GF-D8 (cell line): ENCODE data around the gene HLCS.
"Not testable (repeated sequence)": the region's sequence is repeated elsewhere in the genome, so short reads cannot be mapped to it uniquely, and the experiment has no call there.

Experiments
- DNase-seq: peaks from one replicate; lab custom pipeline; 2025; lab: John Stamatoyannopoulos, UW

HLCS gene

DNA sequence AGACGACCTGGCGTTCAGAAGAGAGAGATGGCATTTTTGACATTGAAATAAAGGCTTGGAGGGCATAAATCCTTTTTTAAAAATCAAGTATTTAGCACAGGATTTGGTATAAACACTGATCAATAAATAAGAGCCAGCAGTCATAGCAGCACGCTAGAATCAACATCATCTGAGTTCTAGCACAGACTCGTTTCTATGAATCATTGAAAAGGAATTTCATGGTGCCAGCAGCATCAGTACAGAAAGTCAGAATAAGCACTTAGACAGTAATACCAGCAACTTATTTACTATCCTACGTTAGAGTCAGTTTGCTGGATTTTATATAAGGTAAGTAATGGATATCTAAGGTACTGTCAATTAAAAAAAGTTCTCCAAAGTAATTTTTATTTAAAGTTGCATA is 119.3 kb downstream of the HLCS start:
- DNase-seq, result no peak

DNA sequence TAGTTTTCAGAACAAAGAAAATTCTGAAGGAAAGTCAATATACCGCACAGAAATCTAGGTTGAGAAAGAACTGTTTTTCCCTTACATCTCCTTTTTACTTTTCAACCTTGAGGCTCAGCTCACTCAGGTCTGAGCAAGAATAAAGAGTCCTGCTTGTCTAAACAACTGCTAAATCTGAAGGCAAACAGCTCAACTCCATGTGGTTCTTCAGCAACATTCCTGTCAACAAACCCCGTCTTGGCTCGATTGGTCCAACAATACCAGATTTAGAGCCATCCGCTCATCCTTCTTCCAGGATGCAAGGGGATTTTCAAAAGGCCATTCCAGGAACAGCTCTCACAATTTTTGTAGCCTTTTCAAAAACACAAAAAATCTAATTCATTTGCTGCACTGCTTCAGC is 119.8 kb downstream of the HLCS start:
- no peak for DNase-seq

DNA sequence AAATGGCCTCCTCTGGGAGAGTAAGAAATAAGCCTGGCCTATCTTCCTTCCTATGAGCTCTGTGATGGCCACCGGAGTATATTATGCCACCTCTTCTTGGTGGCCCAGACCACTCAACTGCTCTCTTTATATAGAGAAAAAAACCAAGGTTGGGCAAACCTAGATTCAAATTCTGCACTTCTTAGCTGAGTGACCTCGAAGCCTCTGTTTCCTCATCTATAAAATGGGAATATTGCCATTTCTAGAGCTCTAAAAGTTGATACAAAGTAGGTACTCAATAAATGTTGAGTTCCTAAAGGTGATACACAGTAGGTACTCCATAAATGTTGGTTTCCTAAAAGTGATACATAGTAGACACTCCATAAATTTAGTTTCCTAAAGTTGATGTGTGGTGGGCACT is 120.7 kb downstream of the HLCS start:
- no peak for DNase-seq

DNA sequence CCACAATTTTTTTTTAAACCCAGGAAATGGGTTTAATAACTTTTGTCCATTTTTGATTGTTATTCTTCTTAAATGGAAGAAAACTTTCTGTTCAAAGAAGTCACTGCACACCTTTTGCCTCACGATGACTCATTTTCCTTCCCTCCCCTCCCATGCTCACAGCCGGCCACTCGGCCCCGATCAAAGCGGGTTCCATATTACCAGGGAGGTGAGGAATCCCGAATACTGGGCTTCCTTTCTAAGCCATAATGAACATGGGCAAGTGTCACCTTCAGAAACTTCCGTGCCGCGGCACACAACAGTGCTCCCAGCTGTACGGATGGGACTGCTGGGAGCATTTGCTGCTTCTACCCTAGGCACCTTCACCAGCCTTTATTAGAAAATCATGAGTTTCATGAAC is 121.4 kb downstream of the HLCS start:
- DNase-seq, result no peak

DNA sequence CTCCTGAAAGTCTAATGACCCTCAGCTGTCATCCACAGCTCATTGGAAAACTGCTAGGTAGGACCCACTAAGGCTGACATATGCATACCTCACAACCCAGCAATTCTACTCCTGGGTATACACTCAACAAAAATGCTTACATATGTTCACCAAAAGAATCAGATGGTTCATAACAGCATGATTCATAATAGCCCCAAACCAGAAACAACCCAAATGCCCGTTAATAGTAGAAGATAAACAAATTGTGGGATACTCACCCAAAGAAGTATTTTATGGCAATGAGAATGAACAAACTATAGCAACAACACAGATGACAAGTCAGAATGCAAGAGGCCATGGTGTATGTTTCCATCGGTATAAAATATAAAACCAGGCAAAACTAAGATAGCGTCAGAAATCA is 124.6 kb downstream of the HLCS start:
- no peak for DNase-seq

DNA sequence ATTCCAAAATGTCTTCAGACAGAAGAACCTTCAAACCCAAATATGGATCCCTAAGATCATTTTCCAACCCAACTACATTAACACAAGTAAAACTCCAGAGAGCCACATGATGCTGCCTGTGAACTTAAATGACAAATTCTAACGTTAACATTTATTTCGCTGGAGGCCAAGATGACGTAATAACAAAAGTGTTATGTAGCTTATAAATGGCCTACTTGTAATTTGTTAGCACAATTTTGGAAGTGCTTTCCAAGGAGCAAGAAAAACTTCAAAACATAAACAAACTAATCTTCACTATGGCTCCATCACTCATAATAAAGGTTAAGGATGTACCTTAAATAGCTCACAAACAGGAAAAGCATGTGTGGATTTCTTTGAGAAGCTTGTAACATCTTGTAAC is 126.7 kb downstream of the HLCS start:
- DNase-seq, result no peak

DNA sequence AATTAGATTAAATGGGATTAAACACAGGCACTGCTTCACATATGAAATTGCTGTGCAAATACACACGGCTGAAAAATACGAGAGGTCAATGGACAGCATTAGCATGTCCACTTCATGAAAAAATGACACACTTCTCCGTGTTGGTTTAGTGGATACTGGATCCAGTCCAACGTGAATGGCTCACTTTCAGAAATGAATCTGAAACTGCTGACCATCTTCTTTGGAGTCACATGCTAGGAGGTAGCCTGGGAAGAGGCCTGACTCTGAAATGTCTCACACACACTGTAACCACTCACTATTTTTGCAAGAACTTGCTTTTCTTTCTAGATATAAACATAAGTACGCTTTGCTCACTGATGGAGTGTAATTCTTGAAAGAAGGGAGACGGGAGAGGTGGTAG is 127.3 kb downstream of the HLCS start:
- DNase-seq, result no peak

DNA sequence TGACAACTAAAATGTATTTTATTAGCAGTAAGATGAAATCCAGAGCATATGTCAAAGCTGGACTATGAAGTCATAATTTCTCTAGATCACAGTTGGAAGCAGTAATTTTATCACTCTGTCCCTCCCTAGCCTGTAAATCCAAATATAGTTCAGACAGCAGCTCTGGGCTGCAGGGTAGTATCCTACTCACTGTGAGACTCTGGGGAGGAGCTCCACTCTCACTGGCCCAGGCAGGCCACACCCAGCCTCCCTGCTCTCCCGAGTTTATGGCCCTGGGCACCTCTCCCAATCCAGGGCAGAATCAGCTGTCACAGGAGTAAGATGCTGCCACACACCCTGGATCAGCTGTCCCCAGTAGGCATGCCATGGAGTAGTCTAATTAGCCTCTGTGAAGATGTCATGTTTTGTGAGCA is 131.1 kb downstream of the HLCS start:
- no peak for DNase-seq

DNA sequence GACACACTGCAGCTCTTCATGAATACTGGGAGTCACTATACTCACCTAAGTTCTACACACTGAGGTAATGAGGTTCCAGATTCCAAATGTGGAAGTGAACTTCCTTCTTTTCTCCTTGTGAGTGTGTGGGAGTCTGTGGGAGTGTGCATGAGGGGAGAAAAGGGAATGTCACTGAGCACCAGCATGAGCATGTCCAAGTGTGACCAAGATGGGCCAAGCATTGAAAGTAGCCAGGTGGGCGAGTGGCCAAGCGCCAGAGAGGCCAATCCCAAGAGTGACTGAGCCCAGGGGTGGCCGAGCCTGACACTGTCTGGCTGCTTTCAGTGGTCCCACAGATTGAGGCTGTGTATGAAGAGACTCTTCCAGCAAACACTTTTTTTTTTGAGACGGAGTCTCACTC is 132.3 kb downstream of the HLCS start:
- DNase-seq, result no peak

DNA sequence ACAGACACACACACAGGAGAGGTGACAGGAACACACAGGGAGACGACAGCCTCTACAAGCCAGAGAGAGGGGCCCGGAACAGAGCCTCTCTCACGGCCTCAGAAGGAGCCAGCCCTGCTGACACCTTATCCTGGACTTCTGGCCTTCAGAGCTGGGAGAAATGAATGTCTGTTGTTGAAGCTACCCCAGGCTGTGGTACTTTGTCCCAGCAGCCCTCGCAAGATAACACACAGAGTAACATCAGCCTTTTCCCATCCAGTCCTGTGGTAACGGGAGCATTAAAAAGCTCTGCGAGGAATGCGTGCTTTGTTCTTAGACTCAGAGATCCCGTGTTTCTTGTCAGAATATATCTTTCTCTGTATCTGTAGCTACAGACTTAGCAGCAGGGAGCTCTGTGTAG is 136.4 kb downstream of the HLCS start:
- no peak for DNase-seq

DNA sequence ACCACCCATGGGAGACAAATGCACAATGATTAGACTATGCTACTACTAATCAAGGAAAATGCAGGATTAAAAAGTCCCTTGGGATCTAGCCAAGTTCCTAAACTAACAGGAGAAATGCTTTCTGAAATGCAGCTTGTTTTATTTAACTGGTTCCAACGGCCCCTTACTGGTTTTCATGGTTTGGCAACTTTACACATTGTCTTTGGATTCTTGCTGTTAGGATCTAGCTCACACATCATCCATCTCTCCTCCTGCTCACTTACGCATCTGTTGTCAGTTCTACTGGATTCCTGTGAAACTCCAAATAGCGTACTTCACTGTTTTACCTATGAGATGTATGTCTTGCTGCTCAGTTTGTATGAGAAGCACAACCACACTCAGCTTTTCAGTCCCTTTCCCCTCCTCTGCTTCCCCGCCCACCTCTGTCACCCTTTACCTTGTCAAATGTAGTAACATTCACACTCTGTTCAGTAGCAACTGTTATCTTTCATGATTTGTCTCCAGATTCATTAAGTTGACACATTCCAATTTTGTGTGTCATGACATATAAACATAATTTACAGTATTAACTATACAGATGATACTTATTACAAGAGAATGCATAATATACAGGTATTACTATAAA is 137.5 kb downstream of the HLCS start:
- no peak for DNase-seq

DNA sequence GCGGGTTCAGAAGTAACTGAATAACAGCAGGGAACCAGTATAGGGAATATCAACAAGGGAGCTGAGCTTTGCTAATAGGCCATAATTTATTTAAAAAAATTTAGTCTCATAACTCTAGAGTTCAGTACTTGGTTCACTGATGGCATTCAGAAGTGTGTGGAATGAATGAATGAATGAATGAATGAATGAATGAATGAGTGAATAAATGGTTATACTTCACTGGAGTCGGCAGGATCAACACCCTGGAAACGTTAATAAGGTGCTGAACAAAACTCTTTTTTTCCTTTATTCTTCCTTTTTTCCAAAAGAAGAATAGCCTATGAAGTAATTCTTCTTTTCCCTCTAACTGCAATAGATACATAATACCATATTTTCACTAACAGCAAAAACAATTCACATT is 138.3 kb downstream of the HLCS start:
- no peak for DNase-seq

DNA sequence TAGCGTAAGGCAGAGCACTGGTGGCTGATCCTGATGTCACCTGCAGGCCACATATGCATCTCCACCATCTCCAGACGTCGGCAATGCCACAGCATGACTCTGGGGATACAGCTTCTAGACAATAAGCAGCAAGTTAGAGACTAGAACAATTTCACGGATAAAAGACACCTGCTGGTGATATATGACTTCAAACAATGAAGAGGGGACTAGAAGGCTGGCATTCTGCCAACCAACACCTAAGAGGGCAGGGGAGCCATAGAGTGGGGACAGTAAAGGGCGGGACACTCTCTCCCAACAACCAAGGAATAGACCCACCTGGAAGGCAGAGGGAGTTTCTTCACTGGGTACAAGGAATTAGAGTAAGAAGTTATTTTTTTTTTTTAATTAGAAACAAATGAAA is 140.8 kb downstream of the HLCS start:
- DNase-seq, result no peak

DNA sequence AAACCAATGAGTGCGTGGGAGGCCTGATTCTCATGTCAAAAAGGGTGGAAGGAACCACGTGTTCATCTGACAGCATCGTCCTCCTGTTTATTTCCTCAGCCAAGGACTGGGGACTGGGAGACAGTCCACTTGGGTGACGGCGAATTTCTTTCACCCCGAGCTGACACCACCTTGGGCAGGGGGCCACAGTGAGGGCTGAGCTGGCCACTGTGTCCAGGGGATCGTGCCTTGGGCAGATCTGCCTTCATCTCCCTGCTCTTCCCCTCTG is 145.5 kb downstream of the HLCS start:
- no peak for DNase-seq

DNA sequence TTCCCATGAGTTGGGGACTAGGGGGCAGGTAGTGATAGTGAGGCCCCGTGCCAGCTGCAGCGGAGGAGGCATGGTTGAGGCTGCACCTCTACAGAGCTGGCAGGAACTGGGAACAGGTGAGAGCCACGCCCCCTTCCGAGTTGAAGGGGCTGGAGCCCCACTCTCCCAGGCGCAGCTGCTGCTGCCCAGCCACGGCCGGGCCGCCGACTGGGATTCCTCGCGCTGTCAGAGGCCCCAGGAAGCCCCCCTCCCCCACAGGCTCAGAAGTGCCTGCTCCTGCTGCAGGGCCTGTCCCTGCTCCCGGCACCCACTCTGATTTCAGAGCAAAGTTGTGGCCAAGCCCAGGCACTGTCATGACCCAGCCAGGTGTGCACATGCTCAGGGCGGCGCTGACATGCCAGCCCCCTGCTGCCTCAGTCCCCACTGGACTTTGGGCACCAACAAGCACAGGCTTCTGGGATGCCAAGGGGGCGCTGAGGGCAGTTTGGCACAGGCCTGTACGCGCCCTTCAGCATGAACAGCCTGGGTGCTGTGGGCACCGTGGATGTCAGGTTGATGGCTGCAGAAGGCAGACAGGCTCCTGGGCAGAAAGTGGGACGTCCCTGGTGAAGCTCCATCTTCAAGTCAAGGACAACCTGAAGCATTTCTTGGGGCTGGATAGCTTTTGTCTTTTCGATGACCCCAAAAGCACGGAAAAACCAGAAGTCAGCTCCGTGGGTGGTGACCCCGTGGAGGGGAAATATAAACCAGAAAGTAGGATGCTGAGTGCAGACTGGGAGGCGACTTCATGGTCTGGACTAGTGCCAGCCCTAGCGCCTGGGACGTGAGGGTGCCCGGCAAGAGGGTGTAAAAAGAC is 146.1 kb downstream of the HLCS start:
- DNase-seq, result no peak

DNA sequence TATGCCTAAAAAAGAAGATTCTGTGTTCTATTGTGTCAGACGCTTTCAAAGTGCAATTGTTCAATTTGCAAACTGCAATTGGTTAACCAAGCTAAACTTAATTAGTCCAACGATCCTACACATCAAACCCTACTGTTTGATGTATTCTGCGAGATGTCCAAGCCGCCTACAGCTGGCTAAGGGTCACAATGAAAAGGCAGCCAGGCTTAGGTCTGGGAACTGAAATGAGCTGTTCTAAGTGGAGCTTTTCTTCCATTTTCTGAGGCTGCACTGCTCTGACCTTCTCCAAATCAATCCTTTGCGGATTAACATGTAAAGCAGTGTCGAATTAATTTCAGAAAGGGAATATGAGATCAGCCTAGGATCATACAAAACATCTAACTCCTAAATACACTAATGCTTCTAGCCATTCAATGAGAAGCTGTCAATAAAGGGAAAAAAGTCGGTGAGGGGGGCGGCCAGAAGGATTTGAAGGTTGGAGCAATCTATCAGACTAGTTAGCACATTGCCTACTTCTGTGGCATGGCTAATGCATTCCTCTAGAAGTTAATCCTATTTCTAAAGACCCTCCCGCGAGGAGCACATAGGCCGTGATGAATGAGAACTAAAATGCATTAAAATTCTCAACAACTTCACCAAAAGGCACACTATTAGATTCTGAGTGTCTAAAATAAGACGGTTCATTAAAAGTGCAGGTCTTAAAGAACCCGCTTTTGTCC is 148.6 kb downstream of the HLCS start:
- no peak for DNase-seq

DNA sequence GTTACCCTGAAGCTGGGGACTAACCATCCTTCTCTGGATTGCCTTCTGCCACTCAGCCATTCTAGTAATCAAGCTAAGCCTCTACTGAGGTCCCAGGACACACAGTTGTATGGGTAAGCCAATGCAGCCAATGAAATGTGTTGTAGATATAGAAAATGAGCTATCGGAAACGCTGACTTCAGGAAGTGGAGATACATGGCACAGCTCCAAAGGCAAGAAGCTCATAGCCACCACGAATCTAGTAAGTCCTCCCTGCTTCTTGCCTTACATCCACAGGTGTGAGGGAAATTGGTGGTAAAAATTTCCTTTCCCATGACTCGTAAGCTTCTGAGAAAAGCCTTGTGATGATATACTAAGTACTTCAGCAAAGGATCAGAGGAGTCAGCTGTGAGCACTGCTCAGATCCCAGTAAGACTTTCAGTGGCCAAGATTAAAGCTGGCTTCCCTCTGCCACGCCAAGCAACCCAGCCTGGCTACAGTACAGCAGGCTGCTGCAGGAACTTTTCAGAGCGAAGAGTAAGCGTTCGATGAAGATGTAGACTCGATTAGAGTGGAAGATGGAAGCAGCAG is 149.8 kb downstream of the HLCS start:
- DNase-seq, result no peak

DNA sequence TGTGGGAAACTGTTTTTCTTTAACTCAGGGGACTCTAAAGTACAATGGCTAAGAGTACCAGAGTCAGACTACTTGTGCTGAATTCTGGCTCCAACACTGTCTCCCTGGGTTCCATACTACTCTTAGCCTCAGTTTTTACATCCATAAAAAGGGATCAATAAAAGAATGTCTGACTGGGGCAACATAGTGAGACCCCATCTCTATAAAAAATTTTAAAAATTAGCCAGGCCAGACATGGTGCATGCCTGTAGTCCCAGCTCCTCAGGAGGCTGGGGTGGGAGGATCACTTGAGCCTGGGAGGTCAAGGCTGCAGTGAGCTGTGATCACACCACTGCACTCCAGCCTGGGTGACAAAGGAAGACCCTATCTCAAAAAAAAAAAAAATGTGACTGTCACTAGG is 150.4 kb downstream of the HLCS start:
- DNase-seq, result not testable (repeated sequence)

DNA sequence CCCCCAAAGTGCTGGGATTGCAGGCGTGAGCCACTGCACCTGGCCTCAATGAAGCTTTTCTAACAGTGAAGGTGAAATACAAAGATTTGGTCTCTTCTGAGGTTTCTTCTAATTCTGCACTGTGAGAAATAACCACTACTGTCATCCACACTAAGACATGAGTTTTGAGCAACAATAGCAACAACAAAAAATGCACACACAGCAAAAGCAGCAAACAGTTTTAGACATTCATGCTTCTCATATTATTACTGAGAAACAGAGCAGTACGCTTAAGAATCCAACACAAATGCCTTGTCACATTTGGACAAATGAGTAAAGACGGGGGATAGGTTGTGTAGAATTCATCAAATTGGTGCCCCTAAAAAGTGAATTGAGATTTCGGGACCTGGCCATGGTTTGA is 151.2 kb downstream of the HLCS start:
- DNase-seq, result no peak

DNA sequence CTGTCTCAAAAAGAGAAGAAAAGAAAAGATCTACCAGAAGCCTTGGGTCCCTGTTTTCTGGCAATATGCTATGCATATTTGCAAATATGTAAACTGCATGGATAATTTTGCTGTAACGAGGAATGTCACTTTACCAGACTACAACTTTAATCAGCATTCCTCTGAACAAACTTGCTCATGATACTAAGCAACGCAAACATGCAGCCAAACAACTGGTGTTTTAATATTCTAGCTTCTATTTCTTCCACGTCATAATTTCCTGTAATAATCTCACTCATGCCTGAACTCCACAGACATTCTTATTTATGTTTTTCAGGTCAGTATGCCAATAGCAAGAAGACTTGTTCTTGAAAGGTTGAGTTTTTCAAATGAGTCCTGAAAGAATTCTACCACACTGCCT is 153.4 kb downstream of the HLCS start:
- no peak for DNase-seq

DNA sequence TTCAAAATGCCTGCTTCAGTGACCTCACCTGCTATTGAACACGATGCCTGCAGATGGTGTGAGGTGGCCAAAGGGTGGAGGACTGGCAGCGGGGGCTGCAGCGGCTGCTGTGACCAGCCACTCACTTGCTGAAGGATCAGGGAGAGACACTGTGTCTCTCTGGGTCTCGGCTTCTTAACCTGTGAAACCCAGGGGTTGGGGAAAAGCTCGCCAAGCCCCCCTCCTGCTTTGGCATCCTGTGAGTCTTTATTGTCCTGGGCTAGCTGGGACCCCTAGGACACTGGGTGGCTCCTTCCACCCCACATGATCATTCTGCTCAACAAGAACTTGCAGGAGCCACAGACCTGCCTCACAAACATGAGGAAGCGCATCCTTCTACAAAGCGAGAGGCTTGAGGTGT is 154.7 kb downstream of the HLCS start:
- DNase-seq, result no peak

DNA sequence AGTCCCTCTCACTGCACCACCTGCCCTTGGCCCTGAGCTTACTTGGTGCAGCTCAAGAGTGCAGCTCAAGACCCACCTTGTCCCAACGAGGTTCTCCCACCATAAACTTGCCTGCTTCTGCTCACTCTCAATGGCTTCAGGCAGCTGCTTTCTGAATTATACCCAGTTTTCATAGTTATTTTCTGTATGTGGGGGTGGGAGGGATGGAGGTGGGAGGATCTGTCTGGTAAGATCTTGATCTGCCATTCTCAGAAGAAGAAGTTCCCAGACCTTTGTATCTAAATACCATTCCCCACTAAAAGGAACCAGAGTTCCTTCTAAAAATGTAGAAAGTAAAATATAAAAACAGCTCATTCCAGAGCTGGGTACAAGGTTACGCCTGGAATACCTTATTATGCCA is 156.0 kb downstream of the HLCS start:
- DNase-seq, result no peak

DNA sequence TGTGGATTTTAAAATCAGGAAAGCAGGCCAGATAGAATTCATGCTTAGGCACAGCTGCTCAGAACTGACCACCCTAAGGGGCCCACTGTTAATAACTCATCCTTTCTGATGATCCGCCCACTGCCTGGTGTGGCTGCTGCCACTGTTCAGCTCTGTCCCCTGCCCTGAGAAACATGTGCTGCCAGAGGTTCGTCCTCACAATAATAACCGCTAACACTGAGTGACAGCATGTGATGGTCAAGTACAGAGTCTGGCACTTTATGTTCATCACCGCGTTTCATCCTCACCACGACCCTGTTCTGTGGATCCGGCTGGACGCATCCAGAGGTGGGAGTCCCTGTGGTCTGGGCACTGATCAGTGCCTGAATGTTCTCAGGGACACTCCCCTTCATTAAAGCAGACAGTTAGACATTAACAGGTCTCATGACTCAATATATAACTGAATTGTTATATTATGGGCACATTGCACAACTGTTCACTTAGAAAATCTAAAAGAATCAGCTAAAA is 159.0 kb downstream of the HLCS start:
- DNase-seq, result no peak
